C1 segment of cervical spinal cord (tissue), 14 donors: ENCODE data around the gene CHMP4B.

Experiments used
- DNase-seq, 14 donors: peaks; one replicate each; lab custom pipeline; 2025; lab: John Stamatoyannopoulos, UW

Gene CHMP4B

GRCh38 chr20:33863440-33864323 is 52.5 kb downstream of the CHMP4B start:
- DNase-seq: no peak

GRCh38 chr20:33864324-33864963 is 53.3 kb downstream of the CHMP4B start:
- no peak for DNase-seq

- DNase-seq: no peak
These were observed 54.7 kb downstream of the CHMP4B start for GRCh38 chr20:33865761-33866370.

- no peak for DNase-seq
These were observed 55.4 kb downstream of the CHMP4B start for GRCh38 chr20:33866398-33867100.

GRCh38 chr20:33868042-33868441 is 56.9 kb downstream of the CHMP4B start:
- no peak for DNase-seq

GRCh38 chr20:33868595-33868994 is 57.4 kb downstream of the CHMP4B start:
- DNase-seq: no peak

- DNase-seq: no peak
These were observed 58.1 kb downstream of the CHMP4B start for GRCh38 chr20:33869283-33869682.

GRCh38 chr20:33871362-33871761 is 60.2 kb downstream of the CHMP4B start:
- no peak for DNase-seq

- no peak for DNase-seq
These were observed 63.0 kb downstream of the CHMP4B start for GRCh38 chr20:33874129-33874528.

GRCh38 chr20:33875055-33875454 is 63.9 kb downstream of the CHMP4B start:
- no peak for DNase-seq

- DNase-seq: no peak
These were observed 64.4 kb downstream of the CHMP4B start for GRCh38 chr20:33875534-33876026.

GRCh38 chr20:33878583-33878982 is 67.4 kb downstream of the CHMP4B start:
- no peak for DNase-seq

- DNase-seq: no peak
These were observed 69.2 kb downstream of the CHMP4B start for GRCh38 chr20:33880396-33880795.

- no peak for DNase-seq
These were observed 70.8 kb downstream of the CHMP4B start for GRCh38 chr20:33881989-33882388.

- DNase-seq: no peak
These were observed 71.3 kb downstream of the CHMP4B start for GRCh38 chr20:33882481-33882880.

- no peak for DNase-seq
These were observed 72.0 kb downstream of the CHMP4B start for GRCh38 chr20:33883164-33883563.

GRCh38 chr20:33884633-33885032 is 73.5 kb downstream of the CHMP4B start:
- no peak for DNase-seq

- DNase-seq: no peak
These were observed 78.2 kb downstream of the CHMP4B start for GRCh38 chr20:33889312-33889711.

GRCh38 chr20:33890557-33890956 is 79.4 kb downstream of the CHMP4B start:
- no peak for DNase-seq

- no peak for DNase-seq
These were observed 82.2 kb downstream of the CHMP4B start for GRCh38 chr20:33893314-33893713.

- DNase-seq: no peak
These were observed 83.7 kb downstream of the CHMP4B start for GRCh38 chr20:33894798-33895197.

- no peak for DNase-seq
These were observed 85.4 kb downstream of the CHMP4B start for GRCh38 chr20:33896509-33896908.
